Transverse colon (tissue), 4 donors: ENCODE measurements around the gene TTC29.

Experiments
- CTCF ChIP-seq, 5 experiments: fragments of 200-600 bp in 3 of 5; fragments of 450-650 bp in 2 of 5; sonication (generic) in 3 of 5; IDR thresholded peaks; 1 replicate in 2 of 5; 2 replicates in 3 of 5; pipeline ENCODE4 v1.5.1; 2016 to 2017; ENCODE audit warnings: antibody characterized with exemption in 5 of 5, inconsistent platforms in 3 of 5, mild to moderate bottlenecking in 2 of 5, moderate library complexity in 1 of 5
- POLR2A ChIP-seq: fragments of 450-650 bp; IDR thresholded peaks from one replicate; pipeline ENCODE4 v1.6.1; 2016; ENCODE audit warnings: antibody characterized with exemption, mild to moderate bottlenecking, moderate library complexity
- POLR2AphosphoS5 ChIP-seq, 3 donors: sonication (generic); formaldehyde crosslinking; IDR thresholded peaks; one replicate each; pipeline ENCODE4 v1.6.1; 2016; ENCODE audit warnings: antibody characterized with exemption in 3 of 3

GRCh38 chr4:146945556-146946374 is at the start of gene TTC29:
- TF ChIP-seq POLR2A: no peak
- no peak for TF ChIP-seq CTCF (IDR thresholded peaks at IDR 0.05)
- no peak for TF ChIP-seq POLR2AphosphoS5 (IDR thresholded peaks at IDR 0.05)
